Caco-2 (cell line): ENCODE results near the gene SNN. TPM values are rescaled to one million over a fixed set of nuclear protein-coding genes. Genes with fewer than 3 reads are reported as not detected.
A peak's percentile ranks its signal among the peaks of the same experiment; 100 is the strongest.

ENCODE experiments used
- BruUV-seq: library from RNA; stranded (reverse); fragments of 400-500 nt; replicated peaks from 2 replicates; lab custom pipeline; 2021; lab: Mats Ljungman, UMichigan
- CTCF ChIA-PET: fragments of 300-600 bp; sonication (Branson Sonifier 250); formaldehyde crosslinking; loops from one replicate; lab custom pipeline; 2022; ENCODE audit warnings: antibody characterized with exemption; lab: Charles Lee
- POLR2A ChIA-PET: fragments of 300-600 bp; sonication (Branson Sonifier 250); formaldehyde crosslinking; loops from one replicate; lab custom pipeline; 2022; ENCODE audit warnings: antibody characterized with exemption; lab: Charles Lee
- DNase-seq, 2 experiments: peaks; one replicate each; pipeline versions ENCODE4 v3.0.0 to v3.0.0-alpha.2; 2020 to 2022
- H3K27me3 ChIP-seq: replicated peaks from 2 replicates; pipeline ENCODE4 v1.6.0; 2011; ENCODE audit warnings: low read length; ENCODE audit not compliant: control insufficient read depth, insufficient read depth
- H3K36me3 ChIP-seq: 2 replicates; pipeline ENCODE4 v1.5.1; 2011; ENCODE audit warnings: low read length; ENCODE audit not compliant: control insufficient read depth, insufficient read depth
- H3K4me1 ChIP-seq: fragments of 250-450 bp; sonication (Bioruptor Pico); 2 replicates; pipeline ENCODE4 v1.5.1; 2020; ENCODE audit warnings: mild to moderate bottlenecking
- H3K4me3 ChIP-seq: 2 replicates; pipeline ENCODE4 v1.5.1; 2011; ENCODE audit warnings: low read depth, mild to moderate bottlenecking, control low read depth, low read length
- H3K9me3 ChIP-seq: fragments of 250-450 bp; sonication (Bioruptor Pico); 2 replicates; pipeline ENCODE4 v1.5.1; 2020; ENCODE audit warnings: mild to moderate bottlenecking, moderate library complexity
- H3K27ac Mint-ChIP-seq: one replicate; pipeline ENCODE4 v1.8.0; 2022; ENCODE audit warnings: mixed read lengths; ENCODE audit not compliant: unreplicated experiment
- H3K27me3 Mint-ChIP-seq: one replicate; pipeline ENCODE4 v1.8.0; 2022; ENCODE audit warnings: mixed read lengths; ENCODE audit not compliant: insufficient read depth, unreplicated experiment
- H3K36me3 Mint-ChIP-seq: one replicate; pipeline ENCODE4 v1.8.0; 2022; ENCODE audit warnings: mild to moderate bottlenecking, mixed read lengths; ENCODE audit not compliant: insufficient read depth, unreplicated experiment
- H3K4me1 Mint-ChIP-seq: one replicate; pipeline ENCODE4 v1.8.0; 2022; ENCODE audit warnings: low read depth, mixed read lengths; ENCODE audit not compliant: unreplicated experiment
- H3K4me3 Mint-ChIP-seq: one replicate; pipeline ENCODE4 v1.8.0; 2022; ENCODE audit warnings: mild to moderate bottlenecking, moderate library complexity, mixed read lengths; ENCODE audit not compliant: unreplicated experiment
- H3K9me3 Mint-ChIP-seq: one replicate; pipeline ENCODE4 v1.8.0; 2022; ENCODE audit warnings: mixed read lengths; ENCODE audit not compliant: unreplicated experiment
- intact Hi-C: fragments of 100-400 bp; cut with micrococcal nuclease; formaldehyde crosslinking; loops from one replicate; pipeline ENCODE4 v1.10.0; 2022; ENCODE audit not compliant: unreplicated experiment
- total RNA-seq: library from RNA; stranded (reverse); gene quantifications from 2 replicates; pipeline ENCODE4 v1.2.3, GENCODE V29; 2022
- TF ChIP-seq, protein P1 (sequence below), 2 experiments: fragments of 200-600 bp in 1 of 2; IDR thresholded peaks; 1 replicate in 1 of 2; 2 replicates in 1 of 2; pipeline versions ENCODE4 v1.5.1 to v1.8.0; 2011 to 2022; ENCODE audit warnings: antibody characterized with exemption in 1 of 2, control low read depth in 1 of 2, inconsistent platforms in 1 of 2, low read depth in 1 of 2, low read length in 1 of 2, mild to moderate bottlenecking in 1 of 2, moderate library complexity in 1 of 2; ENCODE audit not compliant: insufficient read depth in 1 of 2, severe bottlenecking in 1 of 2, unreplicated experiment in 1 of 2

The SNN gene
- total RNA-seq, 1 experiment from 2014 or later, result 12.8 TPM

DNA sequence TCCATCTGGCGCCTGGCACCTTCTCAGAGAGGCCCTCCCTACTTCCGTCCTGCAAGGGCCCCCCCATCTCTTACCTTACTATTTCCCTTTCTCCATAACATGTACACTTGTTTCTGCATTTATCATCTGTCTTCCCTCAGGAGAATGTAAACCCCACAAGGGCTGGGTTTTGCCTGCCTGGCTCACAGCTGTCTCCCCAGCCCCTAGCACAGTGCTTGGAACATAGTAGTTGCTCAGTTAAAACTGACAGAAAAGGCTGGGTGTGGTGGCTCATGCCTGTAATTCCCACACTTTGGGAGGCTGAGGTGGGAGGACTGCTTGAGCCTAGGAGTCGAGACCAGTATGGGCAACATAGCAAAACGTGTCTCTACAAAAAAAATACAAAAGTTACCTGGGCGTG, 5.7 kb upstream of the SNN start:
- H3K4me3 ChIP-seq, result no peak overlapping the region
- Mint-ChIP-seq H3K27ac (no peak overlapping the region), H3K36me3 (no peaks in the 10 kb centered on the region), H3K4me1 (no peaks in the 10 kb centered on the region), H3K27me3 (no peaks in the 10 kb centered on the region), H3K4me3 (no peak overlapping the region), H3K9me3 (no peaks in the 10 kb centered on the region)
- H3K4me1 ChIP-seq, result no peaks in the 10 kb centered on the region
- H3K36me3 ChIP-seq, result no peaks in the 10 kb centered on the region
- no peaks in the 10 kb centered on the region for H3K27me3 ChIP-seq
- no peak for DNase-seq
- intact Hi-C loops, result no loop called here
- no TSS peak for BruUV-seq
- ChIA-PET CTCF (no interaction called here), POLR2A (no interaction called here)
- no peaks in the 10 kb centered on the region for H3K9me3 ChIP-seq
- TF ChIP-seq, protein P1, sequence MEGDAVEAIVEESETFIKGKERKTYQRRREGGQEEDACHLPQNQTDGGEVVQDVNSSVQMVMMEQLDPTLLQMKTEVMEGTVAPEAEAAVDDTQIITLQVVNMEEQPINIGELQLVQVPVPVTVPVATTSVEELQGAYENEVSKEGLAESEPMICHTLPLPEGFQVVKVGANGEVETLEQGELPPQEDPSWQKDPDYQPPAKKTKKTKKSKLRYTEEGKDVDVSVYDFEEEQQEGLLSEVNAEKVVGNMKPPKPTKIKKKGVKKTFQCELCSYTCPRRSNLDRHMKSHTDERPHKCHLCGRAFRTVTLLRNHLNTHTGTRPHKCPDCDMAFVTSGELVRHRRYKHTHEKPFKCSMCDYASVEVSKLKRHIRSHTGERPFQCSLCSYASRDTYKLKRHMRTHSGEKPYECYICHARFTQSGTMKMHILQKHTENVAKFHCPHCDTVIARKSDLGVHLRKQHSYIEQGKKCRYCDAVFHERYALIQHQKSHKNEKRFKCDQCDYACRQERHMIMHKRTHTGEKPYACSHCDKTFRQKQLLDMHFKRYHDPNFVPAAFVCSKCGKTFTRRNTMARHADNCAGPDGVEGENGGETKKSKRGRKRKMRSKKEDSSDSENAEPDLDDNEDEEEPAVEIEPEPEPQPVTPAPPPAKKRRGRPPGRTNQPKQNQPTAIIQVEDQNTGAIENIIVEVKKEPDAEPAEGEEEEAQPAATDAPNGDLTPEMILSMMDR (IDR thresholded peaks at IDR 0.05; ENCODE audit: insufficient read depth in 1 of 2, low read depth in 1 of 2, low read length in 1 of 2, severe bottlenecking in 1 of 2, unreplicated experiment in 1 of 2), result no peak

DNA sequence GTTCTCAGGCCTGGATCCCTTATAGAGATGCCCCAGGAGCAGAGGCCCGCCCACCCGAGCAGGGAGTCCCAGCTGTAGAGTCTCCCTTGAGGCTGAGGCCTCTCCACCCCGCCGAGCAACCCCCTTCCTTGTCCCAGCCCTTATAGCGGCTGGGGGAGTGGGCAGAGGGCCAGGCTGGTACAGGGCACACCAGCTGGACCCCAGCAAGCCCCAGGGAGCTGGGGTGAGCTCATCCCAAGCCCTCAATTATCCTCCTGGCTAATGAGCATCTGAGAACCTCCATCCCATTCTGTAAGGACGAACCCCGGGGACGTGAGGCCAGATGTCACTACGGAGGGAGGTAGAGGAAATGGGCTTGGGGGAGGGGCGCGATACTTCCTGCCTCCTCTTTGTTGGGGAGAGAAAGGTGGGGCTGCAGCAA, 3.2 kb upstream of the SNN start:
- no peak overlapping the region for H3K4me3 ChIP-seq
- CTCF ChIA-PET, result no interaction called here
- Mint-ChIP-seq H3K4me3 (no peak overlapping the region), H3K9me3 (no peaks in the 10 kb centered on the region), H3K36me3 (no peaks in the 10 kb centered on the region), H3K27me3 (no peaks in the 10 kb centered on the region), H3K27ac (no peak overlapping the region), H3K4me1 (no peaks in the 10 kb centered on the region)
- H3K36me3 ChIP-seq, result no peaks in the 10 kb centered on the region
- intact Hi-C loops, result no loop called here
- TF ChIP-seq, protein P1 (IDR thresholded peaks at IDR 0.05; ENCODE audit: insufficient read depth in 1 of 2, low read depth in 1 of 2, low read length in 1 of 2, severe bottlenecking in 1 of 2, unreplicated experiment in 1 of 2), result no peak
- no peaks in the 10 kb centered on the region for H3K9me3 ChIP-seq
- DNase-seq, result no peak
- H3K4me1 ChIP-seq, result no peaks in the 10 kb centered on the region
- no TSS peak for BruUV-seq
- no peaks in the 10 kb centered on the region for H3K27me3 ChIP-seq
- POLR2A ChIA-PET, result no interaction called here

DNA sequence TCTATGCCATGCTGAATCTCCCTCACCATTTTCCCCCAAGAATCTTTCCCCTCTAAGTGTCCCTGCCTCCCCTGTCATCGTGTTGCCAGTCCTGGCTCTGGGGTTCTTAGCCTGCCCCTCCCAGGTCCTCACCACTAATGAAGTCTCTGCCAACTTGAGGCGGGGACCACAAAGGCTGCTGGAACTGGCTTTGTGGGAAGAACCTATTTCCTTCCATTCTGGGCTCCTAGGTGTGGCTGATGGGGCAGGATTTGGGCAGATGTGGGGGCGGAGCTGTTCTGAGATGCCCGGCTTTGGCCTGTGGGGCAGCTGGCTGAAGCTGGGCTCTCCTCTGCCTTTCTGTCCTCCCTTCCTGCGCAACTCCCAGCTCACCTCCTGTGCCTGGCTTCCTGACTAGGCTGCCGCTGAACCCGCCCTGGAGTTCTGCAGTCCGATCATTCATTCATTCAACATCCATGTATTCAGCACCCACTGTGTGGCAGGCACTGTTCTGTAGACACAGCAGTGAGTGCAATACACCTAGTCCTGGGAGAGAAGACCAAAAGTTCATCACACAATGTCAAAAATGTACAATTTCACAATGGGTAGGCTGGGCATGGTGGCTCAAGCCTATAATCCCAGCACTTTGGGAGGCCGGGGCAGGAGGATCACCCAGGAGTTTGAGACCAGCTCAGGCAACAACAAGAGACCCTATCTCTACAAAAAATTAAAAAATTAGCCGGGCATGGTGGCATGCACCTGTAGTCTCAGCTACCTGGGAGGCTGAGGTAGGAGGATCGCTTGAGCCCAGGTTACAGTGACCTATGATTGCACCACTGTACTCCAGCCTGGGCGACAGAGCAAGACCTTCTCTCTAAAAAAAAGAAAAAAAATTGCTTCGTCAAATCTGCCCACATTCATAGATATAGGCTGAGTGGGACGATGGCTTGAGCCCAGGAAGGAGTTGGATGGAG, 1.9 kb upstream of the SNN start:
- TF ChIP-seq, protein P1 (IDR thresholded peaks at IDR 0.05; ENCODE audit: insufficient read depth in 1 of 2, low read depth in 1 of 2, low read length in 1 of 2, severe bottlenecking in 1 of 2, unreplicated experiment in 1 of 2), result no peak
- DNase-seq, result no peak
- Mint-ChIP-seq H3K9me3 (no peaks in the 10 kb centered on the region), H3K27ac (no peak overlapping the region), H3K27me3 (no peaks in the 10 kb centered on the region), H3K4me1 (no peaks in the 10 kb centered on the region), H3K36me3 (no peaks in the 10 kb centered on the region), H3K4me3 (peak overlapping the region; percentile 61)
- ChIA-PET POLR2A (no interaction called here), CTCF (interaction anchor here (1.1 kb wide), 1 partner anchor 134 kb away, joined by 3 read pairs; no protein-coding TSS in a partner anchor)
- no peaks in the 10 kb centered on the region for H3K36me3 ChIP-seq
- H3K4me1 ChIP-seq, result no peaks in the 10 kb centered on the region
- no TSS peak for BruUV-seq
- H3K9me3 ChIP-seq, result no peaks in the 10 kb centered on the region
- H3K27me3 ChIP-seq, result no peaks in the 10 kb centered on the region
- intact Hi-C loops, result no loop called here
- H3K4me3 ChIP-seq, result no peak overlapping the region
